ENCODE data around the gene DPH3. TPM values are rescaled to one million over a fixed set of nuclear protein-coding genes. Genes with fewer than 3 reads are reported as not detected.

Gene DPH3
- total and polyA plus RNA-seq, 2 of the 8 experiments (the other 6 are each of a cell fraction or from before 2014, with no cell fraction given), result 9.8 to 40.1 TPM

DNA sequence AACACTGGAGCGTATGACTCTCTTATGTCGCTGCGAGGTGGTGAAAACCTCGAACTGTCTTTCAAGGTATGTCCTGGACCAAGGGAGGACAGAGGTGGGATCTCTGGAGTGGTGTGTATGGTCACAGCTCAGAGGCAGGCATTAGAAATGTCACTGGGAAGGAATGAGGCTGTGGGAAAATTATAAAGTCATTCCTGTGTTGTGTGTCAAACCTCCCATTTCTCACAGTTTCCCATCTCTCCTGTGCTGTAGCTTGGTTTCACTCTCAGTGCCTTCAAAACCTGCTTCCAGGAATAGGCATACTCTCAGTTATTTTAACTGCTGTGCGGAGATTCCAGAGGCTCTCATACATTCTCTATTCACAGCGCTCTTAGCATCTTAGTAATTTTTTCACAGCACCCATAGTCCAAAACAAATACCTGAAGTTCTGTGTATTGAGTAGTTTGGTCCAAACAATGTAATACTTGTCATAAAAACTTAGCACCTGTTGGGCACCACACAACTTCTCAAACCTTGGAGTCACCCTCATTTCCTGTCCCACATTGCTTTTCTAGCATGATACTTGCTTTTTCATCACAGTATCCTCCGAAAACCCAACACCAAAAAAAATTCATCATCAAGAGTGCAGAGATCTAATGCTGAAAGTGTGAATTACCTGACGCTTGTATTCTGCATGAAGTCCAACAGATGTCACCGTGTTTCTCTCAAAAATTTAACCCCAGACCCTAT lies 53.4 kb downstream of the DPH3 start:
- Histone ChIP-seq H3K79me2 (ENCODE audit: control insufficient read depth in 1 of 2, insufficient read depth in 2 of 2, low read length in 2 of 2) (no peaks in the 10 kb centered on the region), H2AK5ac (ENCODE audit: low read depth, low read length) (no peak overlapping the region), H3K9me3 (ENCODE audit: insufficient read depth in 2 of 2, low read depth in 1 of 2, low read length in 1 of 2) (no peaks in the 10 kb centered on the region), H3K4me1 (replicated peaks in 1 of 4; ENCODE audit: control insufficient read depth in 3 of 4, insufficient read depth in 4 of 4, low read length in 3 of 4) (no peaks in the 10 kb centered on the region), H3K79me1 (ENCODE audit: low read depth, low read length) (no peaks in the 10 kb centered on the region), H4K5ac (ENCODE audit: insufficient read length, low read depth, low read length) (no peak overlapping the region), H3K4me3 (ENCODE audit: extremely low read depth in 1 of 4, insufficient read depth in 2 of 4, low read depth in 3 of 4, low read length in 4 of 4) (no peak overlapping the region), H2BK120ac (replicated peaks; ENCODE audit: low read depth, low read length) (no peak overlapping the region), H2BK5ac (ENCODE audit: low read depth, low read length) (no peak overlapping the region), H3K56ac (replicated peaks; ENCODE audit: insufficient read length, low read depth, low read length) (no peak overlapping the region), H2BK12ac (ENCODE audit: low read depth, low read length) (no peak overlapping the region), H3K36me3 (ENCODE audit: control insufficient read depth in 2 of 4, insufficient read depth in 4 of 4, low read length in 3 of 4) (no peaks in the 10 kb centered on the region), H3K4me2 (ENCODE audit: insufficient read depth in 1 of 2, low read depth in 2 of 2, low read length in 2 of 2) (no peak overlapping the region), H3K18ac (ENCODE audit: extremely low read depth, low read length) (no peak overlapping the region), H2AFZ (ENCODE audit: low read length) (no peak overlapping the region), H4K20me1 (replicated peaks in 1 of 2; ENCODE audit: control insufficient read depth in 1 of 2, insufficient read depth in 2 of 2, low read length in 2 of 2) (no peaks in the 10 kb centered on the region), H4K91ac (replicated peaks; ENCODE audit: insufficient read length, low read length) (no peak overlapping the region), H2BK15ac (ENCODE audit: low read length) (no peak overlapping the region), H4K8ac (ENCODE audit: extremely low read depth, insufficient read depth, low read length) (no peak overlapping the region), H3K4ac (replicated peaks; ENCODE audit: insufficient read length, low read depth, low read length) (no peak overlapping the region), H2BK20ac (ENCODE audit: low read length) (no peak overlapping the region), H3K9ac (replicated peaks in 1 of 4; ENCODE audit: extremely low read depth in 1 of 4, low read depth in 3 of 4, low read length in 3 of 4) (no peak overlapping the region; a peak in 1 of 7 replicates), H3K27ac (ENCODE audit: low read depth, low read length) (no peak overlapping the region), H3K23me2 (ENCODE audit: low read depth, low read length) (no peaks in the 10 kb centered on the region), H3K14ac (ENCODE audit: insufficient read length) (no peak overlapping the region), H3K27me3 (replicated peaks in 1 of 4; ENCODE audit: control insufficient read depth in 3 of 4, extremely low read depth in 1 of 4, insufficient read depth in 3 of 4, low read length in 3 of 4) (peaks cover 0 to 5% (median 0%) of the 10 kb centered on the region in 4 experiments; a peak in 1 of 7 replicates), H3K23ac (ENCODE audit: insufficient read length) (no peak overlapping the region)
- TF ChIP-seq SP2 (IDR thresholded peaks at IDR 0.05; ENCODE audit: low read length) (no peak), RAD21 (IDR thresholded peaks at IDR 0.05 in 1 of 2, conservative IDR thresholded peaks at IDR 0.05 in 1 of 2; ENCODE audit: low read depth in 2 of 2, low read length in 2 of 2) (peak in 1 of 2 experiments; percentile 13; a peak in 2 of 4 replicates)
- FAIRE-seq (no peak), DNase-seq (ENCODE audit: low read depth in 1 of 2, low spot score in 2 of 2) (no peak)
- 93% methylated on average over 9 of the region's 9 CpGs; no CpG with 5 or more reads in 1 of the 2 experiments for WGBS, 2 experiments (ENCODE audit: extremely low coverage in 1 of 2, insufficient coverage in 1 of 2, insufficient read length in 1 of 2, insufficient replicate concordance in 2 of 2, low coverage in 1 of 2, low lambda C conversion rate in 2 of 2, missing lambda C conversion rate in 1 of 2)
- POLR2A ChIA-PET (ENCODE audit: partially characterized antibody), result no interaction called here
- CTCF ChIA-PET (ENCODE audit: partially characterized antibody), result interaction anchor here (0.6 to 1.6 kb wide), 5 partner anchors 13 to 363 kb away, joined by 3 to 5 read pairs (median 4); no protein-coding TSS in a partner anchor
